ENCODE data around the gene SMG1.
"Not testable (repeated sequence)": the region's sequence is repeated elsewhere in the genome, so short reads cannot be mapped to it uniquely, and the experiment has no call there.

The SMG1 gene

GRCh38 chr16:18796377-18796776 lies 129.8 kb downstream of the SMG1 start:
- DNase-seq: no peak

GRCh38 chr16:18792836-18793433 lies 133.3 kb downstream of the SMG1 start:
- no peak for DNase-seq

DNA sequence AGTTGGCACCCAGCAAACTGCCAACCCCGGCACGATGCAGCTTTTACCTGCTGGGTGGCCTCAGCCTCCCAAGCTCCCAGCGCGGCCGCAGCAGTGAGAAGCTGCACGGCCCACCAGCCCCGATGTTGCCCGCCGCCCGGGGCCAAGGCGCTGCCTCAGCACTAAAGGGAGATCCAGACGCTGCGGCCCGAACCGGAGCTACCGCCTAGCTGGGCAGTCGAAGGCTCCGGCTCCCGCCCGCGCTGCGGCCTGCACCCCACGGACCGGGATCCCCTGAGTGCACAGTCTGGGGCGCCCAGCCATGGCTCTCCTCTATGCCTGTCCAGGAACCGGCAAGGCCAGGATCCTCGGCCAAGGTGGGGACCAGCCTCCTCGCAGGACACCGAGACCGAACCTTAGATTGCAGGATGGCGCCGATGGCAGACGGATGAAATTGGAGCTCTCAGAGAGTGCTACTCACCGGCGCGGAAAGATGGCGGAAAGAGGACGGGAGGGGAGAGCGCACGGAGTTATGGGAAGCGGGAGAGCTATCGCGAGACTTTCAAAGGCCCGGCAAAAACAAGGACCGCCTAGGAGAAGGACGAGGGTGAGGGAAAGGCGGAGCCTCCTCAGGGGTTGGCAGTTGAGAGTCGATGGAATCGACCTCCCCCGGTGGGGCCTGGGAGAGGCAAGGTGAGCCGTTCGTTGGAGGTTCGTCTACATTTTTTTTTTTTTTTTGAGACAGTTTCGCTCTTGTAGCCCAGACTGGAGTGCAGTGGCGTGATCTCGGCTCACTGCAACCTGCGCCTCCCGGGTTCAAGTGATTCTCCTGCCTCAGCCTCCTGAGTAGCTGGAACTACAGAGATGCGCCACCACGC lies 136.1 kb downstream of the SMG1 start, which contains the start of gene RPS15A:
Gene RPS15A (minus strand): TSS at position 485 of the 857 bp plus-strand sequence. CDS start 1,221 bp downstream, outside the sequence.
- DNase-seq: peak; percentile 87

GRCh38 chr16:18789515-18789849 lies 136.7 kb downstream of the SMG1 start:
- no peak for DNase-seq

- DNase-seq: no peak
Measured at GRCh38 chr16:18788828-18789514, 137.2 kb downstream of the SMG1 start.

- no peak for DNase-seq
Measured at GRCh38 chr16:18784917-18785623, 141.1 kb downstream of the SMG1 start.

DNA sequence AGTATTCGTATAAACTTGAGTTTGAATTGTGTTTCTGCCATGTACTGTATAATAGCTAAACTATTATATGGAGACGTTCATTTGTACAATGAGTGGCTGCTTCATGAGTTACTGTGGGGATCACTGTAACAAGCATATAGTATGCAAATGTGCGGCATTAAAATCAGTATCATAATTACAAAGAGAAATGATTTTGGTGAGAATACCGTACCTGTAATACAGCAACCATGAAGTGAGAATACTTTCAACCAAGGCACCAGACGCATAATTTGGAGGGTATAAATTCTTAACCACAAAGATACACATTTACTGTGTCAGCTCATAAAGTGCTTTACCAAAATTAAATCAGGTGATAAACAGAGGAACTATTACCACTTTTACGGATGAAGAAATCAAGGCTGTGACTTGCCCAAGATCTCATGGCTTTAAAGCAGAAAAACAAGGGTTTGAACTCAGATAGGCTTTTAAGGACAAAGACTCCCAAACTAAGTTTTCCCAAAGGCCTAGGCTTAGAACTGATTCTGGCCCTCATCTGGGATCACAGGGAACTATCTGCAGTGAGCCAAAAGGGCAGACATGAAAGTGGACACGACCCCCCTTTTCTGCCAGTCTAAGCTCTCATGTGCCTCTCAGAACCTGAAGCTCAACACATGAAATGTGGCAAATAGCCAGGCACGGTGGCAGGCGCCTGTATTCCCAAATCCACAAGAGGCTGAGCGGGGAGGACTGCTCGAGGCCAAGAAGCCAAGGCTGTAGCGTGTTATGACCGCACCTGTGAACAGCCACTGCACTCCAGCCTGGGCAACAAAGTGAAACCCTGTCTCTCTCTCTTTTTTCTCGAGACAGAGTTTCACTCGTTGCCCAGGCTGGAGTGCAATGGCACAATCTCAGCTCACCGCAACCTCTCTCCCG lies 142.5 kb downstream of the SMG1 start:
- DNase-seq: no peak

- DNase-seq: no peak
Measured at GRCh38 chr16:18782697-18783429, 143.3 kb downstream of the SMG1 start.

DNA sequence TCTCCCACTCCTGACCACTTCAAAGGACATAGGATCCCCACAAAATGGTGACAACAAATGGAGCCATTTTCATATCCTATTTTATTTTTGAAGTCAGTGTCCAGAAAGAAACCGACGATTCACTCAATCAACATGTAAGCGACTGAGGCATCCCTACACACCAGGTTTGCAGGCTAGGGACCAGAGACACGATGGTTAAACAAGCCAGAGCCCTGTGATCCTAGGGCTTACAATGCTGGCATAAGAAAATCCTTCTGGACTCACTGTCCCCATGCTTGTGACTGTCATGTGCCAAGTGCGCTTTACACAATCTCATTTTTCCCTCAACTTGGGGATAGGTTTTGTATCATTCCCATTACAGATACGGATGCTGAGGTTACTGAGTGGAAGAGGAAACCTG lies 145.0 kb downstream of the SMG1 start:
- not testable (repeated sequence) for DNase-seq

- DNase-seq: not testable (repeated sequence)
Measured at GRCh38 chr16:18780460-18781026, 145.7 kb downstream of the SMG1 start.

DNA sequence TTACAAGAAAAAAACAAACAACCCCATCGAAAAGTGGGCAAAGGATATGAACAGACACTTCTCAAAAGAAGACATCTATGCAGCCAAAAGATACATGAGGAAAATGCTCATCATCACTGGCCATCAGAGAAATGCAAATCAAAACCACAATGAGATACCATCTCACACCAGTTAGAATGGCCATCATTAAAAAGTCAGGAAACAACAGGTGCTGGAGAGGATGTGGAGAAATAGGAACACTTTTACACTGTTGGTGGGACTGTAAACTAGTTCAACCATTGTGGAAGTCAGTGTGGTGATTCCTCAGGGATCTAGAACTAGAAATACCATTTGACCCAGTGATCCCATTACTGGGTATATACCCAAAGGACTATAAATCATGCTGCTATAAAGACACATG lies 148.5 kb downstream of the SMG1 start:
- not testable (repeated sequence) for DNase-seq

DNA sequence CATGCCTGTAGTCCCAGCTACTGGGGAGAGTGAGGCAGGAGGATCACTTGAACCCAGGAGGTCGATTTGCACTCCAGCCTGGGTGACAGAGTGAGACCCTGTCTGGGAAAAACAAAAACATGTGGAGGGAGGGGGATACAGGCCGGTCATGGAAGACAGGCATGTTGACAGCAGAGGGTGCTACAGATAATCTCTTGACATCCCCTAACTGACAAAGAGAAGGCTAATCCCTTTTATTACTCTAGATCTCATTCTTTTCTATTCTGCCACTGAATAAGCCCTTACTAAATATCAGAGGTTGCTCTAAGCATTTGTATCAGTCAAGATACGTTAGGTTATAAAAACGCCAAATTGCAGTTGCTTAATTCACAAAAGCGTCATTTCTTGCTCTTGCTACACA lies 149.9 kb downstream of the SMG1 start:
- not testable (repeated sequence) for DNase-seq

GRCh38 chr16:18774651-18775050 lies 151.6 kb downstream of the SMG1 start:
- not testable (repeated sequence) for DNase-seq

DNA sequence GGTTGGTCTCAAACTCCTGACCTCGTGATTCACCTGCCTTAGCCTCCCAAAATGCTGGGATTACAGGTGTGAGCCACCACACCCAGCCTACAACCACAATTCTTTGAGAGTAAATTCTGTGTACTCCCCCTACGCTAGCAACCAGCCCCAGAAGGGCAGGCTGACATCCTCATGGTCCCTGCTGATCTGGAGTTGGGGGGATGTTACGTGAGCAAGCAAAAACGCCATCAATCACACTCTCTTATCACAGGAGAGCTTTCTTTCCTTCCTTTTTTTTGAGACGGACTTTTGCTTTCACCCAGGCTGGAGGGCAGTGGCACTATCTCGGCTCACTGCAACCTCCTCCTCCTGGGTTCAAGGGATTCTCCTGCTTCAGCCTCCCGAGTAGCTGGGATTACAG lies 154.0 kb downstream of the SMG1 start:
- not testable (repeated sequence) for DNase-seq

DNA sequence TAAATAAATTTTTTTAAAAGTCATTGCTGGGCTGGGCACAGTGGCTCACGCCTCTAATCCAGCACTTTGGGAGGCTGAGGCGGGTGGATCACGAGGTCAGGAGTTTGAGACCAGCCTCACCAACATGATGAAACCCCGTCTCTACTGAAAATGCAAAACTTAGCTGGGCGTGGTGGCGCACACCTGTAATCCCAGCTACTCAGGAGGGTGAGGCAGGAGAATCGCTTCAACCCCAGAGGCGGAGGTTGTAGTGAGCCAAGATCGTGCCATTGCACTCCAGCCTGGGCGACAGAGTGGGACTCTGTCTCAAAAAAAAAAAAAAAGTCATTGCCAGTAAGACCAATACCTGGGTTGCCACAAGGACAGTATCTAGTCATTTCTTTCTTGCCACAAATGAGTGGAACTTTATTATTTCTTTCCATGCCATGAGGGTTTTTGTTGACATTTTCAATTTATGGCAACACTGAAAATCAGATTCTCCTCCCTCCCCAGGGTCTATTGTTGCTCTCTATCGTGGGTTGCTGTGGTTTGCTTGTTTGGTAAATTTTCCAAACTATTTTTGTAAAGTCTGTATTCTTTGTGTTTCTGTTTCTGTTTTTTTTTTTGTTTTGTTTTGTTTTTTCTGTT lies 155.8 kb downstream of the SMG1 start:
- DNase-seq: not testable (repeated sequence)

DNA sequence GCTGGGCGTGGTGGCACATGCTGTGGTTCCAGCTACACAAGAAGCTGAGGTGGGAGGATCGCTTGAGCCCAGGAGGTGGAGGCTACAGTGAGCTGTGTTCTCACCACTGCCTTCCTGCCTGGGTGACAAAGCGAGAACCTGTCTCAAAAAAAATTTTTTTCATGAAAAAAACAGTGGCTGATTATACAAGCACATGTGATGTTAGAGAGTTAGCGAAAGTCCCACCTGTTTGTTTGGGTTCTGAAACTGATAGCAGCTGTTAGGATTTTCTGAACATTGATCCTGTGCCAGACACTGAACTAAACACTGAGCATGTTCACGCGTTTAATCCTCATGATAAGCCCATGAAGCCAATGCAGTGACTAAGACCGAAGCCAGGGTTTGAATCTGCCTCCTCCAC lies 159.0 kb downstream of the SMG1 start:
- DNase-seq: peak; percentile 46

DNA sequence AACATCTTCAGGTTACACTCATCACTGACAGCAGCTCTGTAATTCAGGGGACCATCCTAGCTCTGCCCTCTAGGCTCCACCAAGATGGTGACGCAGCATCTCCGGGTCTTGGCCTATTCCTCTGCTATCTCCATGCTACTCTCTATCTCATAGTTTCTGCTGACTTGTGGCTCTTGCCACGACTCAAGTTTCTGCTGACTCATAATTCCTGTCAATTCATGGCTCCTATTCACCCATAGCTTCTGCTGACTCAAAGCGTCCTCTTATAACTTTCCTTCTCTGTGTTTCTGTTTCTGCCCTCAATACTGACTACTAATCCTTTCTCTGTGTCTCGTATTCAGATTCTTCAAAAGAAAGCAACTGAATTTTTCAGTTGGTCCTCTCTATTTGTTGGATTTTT lies 163.5 kb downstream of the SMG1 start:
- DNase-seq: not testable (repeated sequence)

GRCh38 chr16:18759598-18760520 lies 166.3 kb downstream of the SMG1 start:
- DNase-seq: peak; percentile 46
